C4-2B (cell line): ENCODE results near the gene CFAP65.

Source experiments
- CTCF ChIP-seq: fragments of 450-650 bp; conservative IDR thresholded peaks from 2 replicates; pipeline ENCODE4 v1.5.1; 2017; ENCODE audit warnings: mild to moderate bottlenecking
- ZFX ChIP-seq: fragments of 450-650 bp; IDR thresholded peaks from 2 replicates; pipeline ENCODE4 v1.6.1; 2017

- no peak for TF ChIP-seq CTCF
- TF ChIP-seq ZFX, result no peak
Measured at GRCh38 chr2:219078951-219079350, 37.6 kb upstream of the CFAP65 start.
